Jurkat, Clone E6-1 (cell line): Measurements from ENCODE around the gene EEF1A2.

Experiments
- DNase-seq: peaks from one replicate; pipeline ENCODE4 v3.0.0-alpha.2; 2011; ENCODE audit warnings: low read depth, low spot score
- H3K4me3 ChIP-seq: 2 replicates; pipeline ENCODE4 v1.5.1; 2011; ENCODE audit warnings: mild to moderate bottlenecking, low read length, control low read depth, moderate library complexity

The EEF1A2 gene

DNA sequence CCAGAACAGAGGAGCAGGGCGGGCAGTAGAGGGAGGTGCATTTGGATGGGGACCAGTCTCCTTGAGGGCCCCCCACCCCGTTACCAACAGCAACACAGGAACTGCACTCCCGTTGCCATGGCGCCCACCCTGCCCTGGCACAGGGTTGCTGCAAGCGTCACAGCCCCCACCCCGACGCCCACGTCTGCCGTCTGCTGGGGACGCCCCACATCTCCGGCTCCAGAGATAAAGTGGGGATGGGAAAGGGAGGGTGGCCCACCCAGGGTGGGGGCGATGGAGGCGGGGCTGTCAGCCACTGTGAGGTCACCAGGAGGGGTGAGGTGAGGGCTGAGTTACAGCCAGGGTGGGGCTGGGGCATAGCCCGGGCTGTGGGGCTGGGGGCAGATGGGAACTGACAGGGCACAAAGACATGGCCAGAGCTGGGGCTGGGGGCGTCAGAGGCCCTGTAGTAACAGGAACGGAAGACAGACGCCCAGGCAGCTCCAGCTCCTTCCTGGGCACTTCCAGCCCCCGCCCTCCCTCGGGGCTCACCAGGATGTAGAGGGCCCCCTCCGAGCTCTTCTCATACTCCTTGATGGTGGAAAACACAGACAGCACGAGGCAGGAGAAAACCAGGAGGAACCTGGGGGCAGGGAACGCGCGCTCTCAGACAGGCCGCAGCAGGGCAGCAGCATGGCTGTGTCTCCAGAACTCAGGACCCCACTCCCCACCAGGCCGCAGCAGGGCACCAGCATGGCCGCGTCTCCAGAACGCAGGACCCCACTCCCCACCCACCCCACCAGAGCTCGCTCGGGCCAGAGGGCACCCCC lies 52.5 kb downstream of the EEF1A2 start:
- DNase-seq = no peak
- no peak overlapping the region for H3K4me3 ChIP-seq

GRCh38 chr20:63445075-63445734 lies 53.7 kb downstream of the EEF1A2 start:
- H3K4me3 ChIP-seq = no peak overlapping the region
- DNase-seq = no peak

GRCh38 chr20:63444548-63444947 lies 54.3 kb downstream of the EEF1A2 start:
- no peak overlapping the region for H3K4me3 ChIP-seq
- no peak for DNase-seq

- no peak for DNase-seq
- no peak overlapping the region for H3K4me3 ChIP-seq
Observed at GRCh38 chr20:63443606-63444395, 55.1 kb downstream of the EEF1A2 start.

GRCh38 chr20:63442100-63442493 lies 56.8 kb downstream of the EEF1A2 start:
- peak; percentile 67 for DNase-seq
- no peak overlapping the region for H3K4me3 ChIP-seq

DNA sequence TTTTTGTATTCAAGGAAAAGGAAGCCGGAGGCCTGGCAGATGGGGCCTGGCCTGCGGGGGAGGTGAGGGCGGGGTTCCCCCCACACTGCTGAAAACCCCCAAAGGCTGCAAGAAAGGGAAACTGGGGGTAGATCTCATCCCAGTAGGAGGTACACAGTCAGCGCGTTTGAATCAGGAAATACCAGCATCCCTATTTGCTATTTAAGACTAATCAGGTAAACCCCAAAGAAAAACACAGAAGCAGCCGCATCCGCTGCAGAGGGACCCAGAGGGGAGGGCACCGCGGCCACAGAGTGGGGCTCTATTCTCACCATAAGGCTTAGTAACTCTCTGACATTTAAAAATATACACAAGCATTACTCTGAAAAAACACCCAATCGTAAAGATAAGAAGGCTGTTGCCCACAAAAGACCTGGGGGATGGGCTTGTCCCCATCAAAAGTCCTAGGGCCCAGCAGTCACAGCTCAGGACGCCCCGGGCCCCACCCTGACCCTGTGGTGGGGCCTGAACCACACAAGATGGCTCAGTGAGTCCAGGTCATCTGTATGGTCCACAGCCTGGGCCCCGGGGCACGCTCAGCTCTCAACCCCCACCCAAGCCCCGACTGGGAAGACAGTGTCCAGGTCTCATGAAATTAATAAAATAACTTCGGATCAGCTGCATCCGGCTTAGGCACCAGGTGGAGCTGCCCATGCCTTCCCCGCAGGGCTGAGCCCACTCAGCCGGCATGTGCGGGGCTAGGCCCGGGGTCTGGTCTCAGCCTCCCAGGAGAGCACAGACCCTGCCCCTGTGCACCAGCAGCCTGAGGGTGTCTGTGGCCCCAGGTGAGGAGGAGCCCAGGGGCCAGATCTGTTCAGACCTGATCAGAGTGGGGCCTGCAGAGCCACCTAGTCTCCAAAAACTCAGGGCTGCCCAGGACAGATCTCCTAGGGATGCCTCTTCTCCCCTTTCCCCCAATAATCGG lies 57.5 kb downstream of the EEF1A2 start:
- no peak overlapping the region for H3K4me3 ChIP-seq
- peak; percentile 60 for DNase-seq

GRCh38 chr20:63440366-63440955 lies 58.4 kb downstream of the EEF1A2 start:
- H3K4me3 ChIP-seq = no peak overlapping the region
- DNase-seq = peak; percentile 9

DNA sequence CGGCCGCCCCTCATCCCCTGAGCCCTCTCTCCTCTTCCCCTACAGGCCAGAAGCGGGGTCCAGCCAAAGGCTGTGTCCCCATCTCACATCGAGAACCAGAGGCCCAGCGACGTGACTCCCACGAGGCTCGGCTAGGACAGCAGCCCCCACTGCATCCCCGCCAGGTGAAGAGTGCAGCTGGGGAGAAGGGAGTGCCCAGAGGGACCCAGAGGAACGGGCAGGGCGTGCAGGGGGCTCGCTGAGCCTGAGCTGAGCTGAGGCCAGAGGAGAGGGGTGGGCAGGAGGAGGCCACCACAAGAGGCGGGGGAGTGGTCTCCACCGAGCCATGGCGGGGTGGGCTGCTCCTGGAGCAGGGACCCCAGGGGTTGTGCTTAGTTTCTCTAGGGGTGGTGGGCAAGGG lies 59.0 kb downstream of the EEF1A2 start:
- no peak for DNase-seq
- H3K4me3 ChIP-seq = no peak overlapping the region

DNA sequence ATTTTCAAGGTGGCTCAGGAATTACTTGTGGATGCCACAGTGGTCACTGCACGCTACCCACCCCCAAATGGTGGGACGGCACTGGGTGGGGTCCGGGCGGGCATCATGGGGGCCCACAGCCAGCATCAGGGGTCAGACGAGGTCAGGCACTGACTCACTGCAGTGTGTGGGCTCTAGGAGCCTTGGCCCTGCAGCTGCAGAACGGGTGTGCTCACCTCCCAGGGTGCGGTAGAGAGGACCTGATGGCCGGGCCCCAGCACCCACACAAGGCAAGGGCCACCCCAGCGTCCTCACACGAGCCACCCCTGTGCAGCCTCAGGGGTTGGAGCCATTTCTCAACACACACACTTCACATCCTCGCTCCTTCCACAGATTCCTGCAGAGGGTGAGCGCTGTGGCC lies 60.8 kb downstream of the EEF1A2 start:
- no peak for DNase-seq

More for the DNA sequence above, 60.8 kb downstream of the EEF1A2 start:
- no peak overlapping the region for H3K4me3 ChIP-seq
